Heart left ventricle (tissue), 13 donors: Measurements from ENCODE around the gene PBX1.

Experiments
- POLR2A ChIP-seq, 2 donors: fragments of 450-650 bp; IDR thresholded peaks; one replicate each; pipeline ENCODE4 v1.6.1; 2017; ENCODE audit warnings: antibody characterized with exemption in 2 of 2, mild to moderate bottlenecking in 2 of 2, moderate library complexity in 2 of 2
- TF ChIP-seq, protein P1 (sequence below), 12 donors: fragments of 200-600 bp; sonication (generic) in 4 of 12; IDR thresholded peaks; one replicate each; pipeline versions ENCODE4 v1.5.0 to v1.8.0; 2018 to 2022; ENCODE audit warnings: antibody characterized with exemption in 12 of 12, mild to moderate bottlenecking in 5 of 12
- donor health status: ischemic (EF 13 %, LVEDD 7.1; RV severe dilation, severe dysfunction).
- donor health status: DM: no; HTN: yes; CAD: no.
- donor health status: DM: no; HTN: no; CAD: no.
- donor health status: ischemic (EF 25% LVEDD 6.9; RV normal size, moderate dysfunction).
- donor health status: ischemic (EF 25% LVEDD 5.7; RV mildly dilated, moderate dysfunction).
- donor health status: ischemic (EF 35%, LVEDD 5.7; RV mildly dilated, moderate dysfunction).
- donor health status: nonischemic (EF 11% LVEDD 7.7; RV severe dilation, severe dysfunction).
- donor health status: DM: yes; HTN: yes; CAD: no.
- donor health status: PGD.
- donor health status: ischemic (EF 29% LVEDD 5.4; RV normal size, mild dysfunction).
- donor health status: nonischemic (EF 23%, LVEDD 6.1; RV moderate dilation, normal function).

- TF ChIP-seq POLR2A (IDR thresholded peaks at IDR 0.05), result no peak
- TF ChIP-seq, protein P1, sequence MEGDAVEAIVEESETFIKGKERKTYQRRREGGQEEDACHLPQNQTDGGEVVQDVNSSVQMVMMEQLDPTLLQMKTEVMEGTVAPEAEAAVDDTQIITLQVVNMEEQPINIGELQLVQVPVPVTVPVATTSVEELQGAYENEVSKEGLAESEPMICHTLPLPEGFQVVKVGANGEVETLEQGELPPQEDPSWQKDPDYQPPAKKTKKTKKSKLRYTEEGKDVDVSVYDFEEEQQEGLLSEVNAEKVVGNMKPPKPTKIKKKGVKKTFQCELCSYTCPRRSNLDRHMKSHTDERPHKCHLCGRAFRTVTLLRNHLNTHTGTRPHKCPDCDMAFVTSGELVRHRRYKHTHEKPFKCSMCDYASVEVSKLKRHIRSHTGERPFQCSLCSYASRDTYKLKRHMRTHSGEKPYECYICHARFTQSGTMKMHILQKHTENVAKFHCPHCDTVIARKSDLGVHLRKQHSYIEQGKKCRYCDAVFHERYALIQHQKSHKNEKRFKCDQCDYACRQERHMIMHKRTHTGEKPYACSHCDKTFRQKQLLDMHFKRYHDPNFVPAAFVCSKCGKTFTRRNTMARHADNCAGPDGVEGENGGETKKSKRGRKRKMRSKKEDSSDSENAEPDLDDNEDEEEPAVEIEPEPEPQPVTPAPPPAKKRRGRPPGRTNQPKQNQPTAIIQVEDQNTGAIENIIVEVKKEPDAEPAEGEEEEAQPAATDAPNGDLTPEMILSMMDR (IDR thresholded peaks at IDR 0.05), result no peak
Observed at GRCh38 chr1:164601399-164602100, 42.6 kb downstream of the PBX1 start.
